ENCODE results near the gene LAMC2. TPM values are rescaled to one million over a fixed set of nuclear protein-coding genes. Genes with fewer than 3 reads are reported as not detected.
"Not testable (repeated sequence)": the region's sequence is repeated elsewhere in the genome, so short reads cannot be mapped to it uniquely, and the experiment has no call there.

LAMC2 gene
- total RNA-seq, 1 experiment from 2014 or later, result 0.16 TPM

GRCh38 chr1:183255073-183255472 lies 69.0 kb downstream of the LAMC2 start:
- H3K9me3 ChIP-seq, result peaks cover 13% of the 10 kb centered on the region
- no peak overlapping the region for H3K4me3 ChIP-seq
- no peak for DNase-seq
- no peaks in the 10 kb centered on the region for H3K27me3 ChIP-seq
- H3K36me3 ChIP-seq, result no peaks in the 10 kb centered on the region

- Histone ChIP-seq H3K4me3 (no peak overlapping the region), H3K27me3 (no peaks in the 10 kb centered on the region), H3K36me3 (no peaks in the 10 kb centered on the region), H3K9me3 (peaks cover 5% of the 10 kb centered on the region)
- no peak for DNase-seq
Observed at GRCh38 chr1:183259924-183260323, 73.9 kb downstream of the LAMC2 start.

- no peaks in the 10 kb centered on the region for H3K36me3 ChIP-seq
- no peaks in the 10 kb centered on the region for H3K27me3 ChIP-seq
- no peaks in the 10 kb centered on the region for H3K9me3 ChIP-seq
- no peak overlapping the region for H3K4me3 ChIP-seq
- no peak for DNase-seq
Observed at GRCh38 chr1:183262628-183263200, 76.7 kb downstream of the LAMC2 start.

GRCh38 chr1:183263886-183264602 lies 78.0 kb downstream of the LAMC2 start:
- H3K4me3 ChIP-seq, result no peak overlapping the region
- H3K36me3 ChIP-seq, result no peaks in the 10 kb centered on the region
- H3K9me3 ChIP-seq, result no peaks in the 10 kb centered on the region
- DNase-seq, result no peak
- H3K27me3 ChIP-seq, result no peaks in the 10 kb centered on the region

GRCh38 chr1:183267646-183268431 lies 81.8 kb downstream of the LAMC2 start:
- no peaks in the 10 kb centered on the region for H3K36me3 ChIP-seq
- DNase-seq, result peak; percentile 96
- no peaks in the 10 kb centered on the region for H3K9me3 ChIP-seq
- no peak overlapping the region for H3K4me3 ChIP-seq
- no peaks in the 10 kb centered on the region for H3K27me3 ChIP-seq

GRCh38 chr1:183270541-183271141 lies 84.6 kb downstream of the LAMC2 start:
- H3K36me3 ChIP-seq, result no peaks in the 10 kb centered on the region
- H3K4me3 ChIP-seq, result no peak overlapping the region
- DNase-seq, result peak; percentile 81
- no peaks in the 10 kb centered on the region for H3K27me3 ChIP-seq
- H3K9me3 ChIP-seq, result no peaks in the 10 kb centered on the region

GRCh38 chr1:183272390-183272848 lies 86.4 kb downstream of the LAMC2 start:
- H3K36me3 ChIP-seq, result no peaks in the 10 kb centered on the region
- H3K4me3 ChIP-seq, result no peak overlapping the region
- peak; percentile 81 for DNase-seq
- H3K9me3 ChIP-seq, result no peaks in the 10 kb centered on the region
- H3K27me3 ChIP-seq, result no peaks in the 10 kb centered on the region

- no peak overlapping the region for H3K4me3 ChIP-seq
- H3K36me3 ChIP-seq, result no peaks in the 10 kb centered on the region
- no peak for DNase-seq
- H3K9me3 ChIP-seq, result no peaks in the 10 kb centered on the region
- H3K27me3 ChIP-seq, result no peaks in the 10 kb centered on the region
Observed at GRCh38 chr1:183273300-183273699, 87.2 kb downstream of the LAMC2 start.

- H3K9me3 ChIP-seq, H3K27me3 ChIP-seq, H3K36me3 ChIP-seq, DNase-seq, H3K4me3 ChIP-seq: not testable (repeated sequence)
Observed at GRCh38 chr1:183273984-183274383, 87.9 kb downstream of the LAMC2 start.

GRCh38 chr1:183274836-183275235 lies 88.8 kb downstream of the LAMC2 start:
- no peaks in the 10 kb centered on the region for H3K27me3 ChIP-seq
- H3K36me3 ChIP-seq, result no peaks in the 10 kb centered on the region
- no peak for DNase-seq
- no peaks in the 10 kb centered on the region for H3K9me3 ChIP-seq
- H3K4me3 ChIP-seq, result no peak overlapping the region

GRCh38 chr1:183275322-183275721 lies 89.3 kb downstream of the LAMC2 start:
- Histone ChIP-seq H3K36me3 (no peaks in the 10 kb centered on the region), H3K4me3 (no peak overlapping the region), H3K9me3 (no peaks in the 10 kb centered on the region), H3K27me3 (no peaks in the 10 kb centered on the region)
- DNase-seq, result no peak

- Histone ChIP-seq H3K27me3 (no peaks in the 10 kb centered on the region), H3K36me3 (no peaks in the 10 kb centered on the region), H3K4me3 (no peak overlapping the region), H3K9me3 (no peaks in the 10 kb centered on the region)
- DNase-seq, result no peak
Observed at GRCh38 chr1:183276386-183277080, 90.5 kb downstream of the LAMC2 start.

GRCh38 chr1:183277821-183278738 lies 92.0 kb downstream of the LAMC2 start:
- peak; percentile 27 for DNase-seq
- no peak overlapping the region for H3K4me3 ChIP-seq
- no peaks in the 10 kb centered on the region for H3K36me3 ChIP-seq

GRCh38 chr1:183278739-183279591 lies 92.9 kb downstream of the LAMC2 start:
- no peak overlapping the region for H3K4me3 ChIP-seq

More at GRCh38 chr1:183277821-183278738, 92.0 kb downstream of the LAMC2 start:
- Histone ChIP-seq H3K27me3 (no peaks in the 10 kb centered on the region), H3K9me3 (no peaks in the 10 kb centered on the region)

GRCh38 chr1:183279835-183280234 lies 93.8 kb downstream of the LAMC2 start:
- Histone ChIP-seq H3K36me3 (no peaks in the 10 kb centered on the region), H3K4me3 (no peak overlapping the region), H3K27me3 (no peaks in the 10 kb centered on the region), H3K9me3 (no peaks in the 10 kb centered on the region)
- DNase-seq, result peak; percentile 90

More at GRCh38 chr1:183278739-183279591, 92.9 kb downstream of the LAMC2 start:
- DNase-seq, result peak; percentile 82
- Histone ChIP-seq H3K27me3 (no peaks in the 10 kb centered on the region), H3K9me3 (no peaks in the 10 kb centered on the region), H3K36me3 (no peaks in the 10 kb centered on the region)

Measured in MG63 (cell line).